NCI-H2227 (cell line): ENCODE measurements around the gene EDIL3.
"Not testable (repeated sequence)": the region's sequence is repeated elsewhere in the genome, so short reads cannot be mapped to it uniquely, and the experiment has no call there.

ENCODE experiments used
- DNase-seq: peaks from one replicate; lab custom pipeline; 2025; ENCODE audit not compliant: unreplicated experiment; lab: John Stamatoyannopoulos, UW

The EDIL3 gene

DNA sequence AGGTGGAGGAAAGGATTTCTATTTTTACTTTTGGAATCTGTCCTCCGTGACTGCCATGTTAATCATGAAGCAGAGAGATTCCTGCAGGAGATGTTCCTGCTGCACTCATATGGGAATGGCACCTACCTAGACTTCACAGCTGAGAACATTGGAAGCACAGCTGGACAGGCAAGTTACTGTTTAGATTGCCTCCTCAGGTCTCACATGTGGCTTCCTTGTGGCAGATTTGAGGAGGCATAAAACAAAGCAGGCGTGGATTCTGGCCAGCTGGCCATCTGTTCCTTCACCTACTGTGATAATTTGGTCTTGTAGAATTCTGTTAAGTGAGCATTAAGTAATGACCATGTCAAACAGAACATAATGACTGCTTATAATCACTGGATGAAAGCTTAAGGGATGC is 193.4 kb downstream of the EDIL3 start:
- DNase-seq: peak; percentile 63

DNA sequence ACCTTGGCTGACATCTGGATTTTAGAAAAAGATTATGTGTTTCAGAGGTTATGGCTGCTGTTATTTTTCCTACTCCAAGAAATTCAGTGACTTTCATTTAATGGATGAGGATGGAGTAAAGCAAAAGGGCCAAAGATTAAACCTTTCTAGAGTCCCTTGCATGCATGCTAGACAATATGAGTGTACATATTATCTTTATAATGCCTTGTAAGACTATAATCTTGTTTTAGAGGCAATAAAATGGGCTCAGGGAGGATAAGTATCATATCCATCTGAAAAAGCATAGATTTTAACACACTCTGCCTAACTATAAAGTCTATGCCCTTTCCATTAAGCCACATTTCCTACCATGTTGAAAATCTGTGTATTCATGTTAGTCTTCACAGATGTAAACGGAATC is 199.8 kb downstream of the EDIL3 start:
- no peak for DNase-seq

DNA sequence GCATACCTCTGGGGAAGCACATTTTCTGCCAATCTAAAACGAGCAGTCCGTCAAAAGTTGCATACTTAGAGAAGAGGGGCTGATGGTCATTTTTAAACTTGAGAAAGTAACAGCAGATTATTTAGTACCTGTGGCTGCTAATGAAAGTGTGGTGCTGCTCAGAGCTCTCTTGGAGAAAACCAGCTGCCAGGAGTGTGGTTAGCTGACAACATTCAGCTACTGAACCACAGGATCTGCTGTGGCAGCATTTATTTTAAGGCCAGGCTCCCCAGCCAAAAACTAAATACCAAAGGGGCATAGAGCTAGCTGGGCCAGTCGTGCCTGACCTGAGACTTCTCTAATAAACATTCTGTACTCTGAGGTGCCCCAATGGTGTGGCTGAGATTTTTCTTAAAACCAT is 203.6 kb downstream of the EDIL3 start:
- no peak for DNase-seq

- no peak for DNase-seq
Observed at GRCh38 chr5:84168841-84169240, 215.8 kb downstream of the EDIL3 start.

DNA sequence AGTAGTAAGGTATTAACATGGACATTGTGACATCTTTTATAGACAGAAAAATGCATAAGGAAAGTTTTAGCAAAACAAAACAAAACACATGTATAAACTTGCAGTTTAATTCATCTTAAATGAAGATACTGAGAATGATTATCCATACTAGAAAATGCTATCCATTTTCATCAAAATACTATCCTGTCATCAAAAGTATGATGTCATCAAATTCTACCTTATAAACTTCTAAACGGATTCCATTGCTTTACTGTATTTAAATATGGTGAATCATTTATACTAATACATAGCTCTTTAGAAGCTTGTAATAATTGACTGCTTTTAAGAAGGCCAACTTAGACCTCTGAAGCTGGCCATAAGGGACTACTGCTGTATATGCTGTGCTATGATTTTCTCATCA is 221.0 kb downstream of the EDIL3 start:
- no peak for DNase-seq

GRCh38 chr5:84162695-84163094 is 222.0 kb downstream of the EDIL3 start:
- no peak for DNase-seq

DNA sequence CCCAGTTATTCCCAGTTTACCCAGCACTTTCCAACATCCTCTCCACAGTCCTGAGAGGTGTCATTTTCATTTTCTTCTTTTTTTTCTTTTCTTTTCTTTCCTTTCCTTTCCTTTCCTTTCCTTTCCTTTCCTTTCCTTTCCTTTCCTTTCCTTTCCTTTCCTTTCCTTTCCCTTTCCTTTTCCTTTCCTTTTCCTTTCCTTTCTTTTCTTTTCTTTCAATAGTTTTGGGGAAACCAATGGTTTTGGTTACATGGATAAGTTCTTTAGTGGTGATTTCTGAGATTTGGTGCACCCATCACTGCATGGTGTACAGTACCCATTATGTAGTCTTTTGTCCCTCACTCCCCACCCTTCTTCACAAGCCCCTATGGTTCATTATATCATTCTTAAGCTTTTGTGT is 224.0 kb downstream of the EDIL3 start:
- DNase-seq: not testable (repeated sequence)

GRCh38 chr5:84149094-84149493 is 235.6 kb downstream of the EDIL3 start:
- DNase-seq: no peak

GRCh38 chr5:84148651-84149050 is 236.0 kb downstream of the EDIL3 start:
- no peak for DNase-seq

DNA sequence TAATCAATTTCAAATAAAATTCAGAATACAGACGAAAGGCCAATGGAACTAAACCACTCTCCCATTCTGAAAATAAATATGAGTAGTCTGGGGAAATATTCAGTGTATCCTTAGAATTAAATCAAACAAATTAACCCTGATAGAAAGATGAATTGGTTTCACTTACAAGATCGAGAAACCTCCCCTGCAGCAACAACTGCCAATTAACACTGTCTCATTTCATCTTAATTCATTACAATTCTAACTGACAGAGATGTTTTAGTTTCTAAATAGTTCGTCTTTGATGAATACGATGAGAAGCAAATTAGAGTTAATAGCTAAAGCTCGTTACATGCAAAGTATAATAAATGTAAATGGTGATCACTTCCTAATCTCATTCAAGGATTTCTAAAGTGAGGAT is 247.1 kb downstream of the EDIL3 start:
- no peak for DNase-seq

DNA sequence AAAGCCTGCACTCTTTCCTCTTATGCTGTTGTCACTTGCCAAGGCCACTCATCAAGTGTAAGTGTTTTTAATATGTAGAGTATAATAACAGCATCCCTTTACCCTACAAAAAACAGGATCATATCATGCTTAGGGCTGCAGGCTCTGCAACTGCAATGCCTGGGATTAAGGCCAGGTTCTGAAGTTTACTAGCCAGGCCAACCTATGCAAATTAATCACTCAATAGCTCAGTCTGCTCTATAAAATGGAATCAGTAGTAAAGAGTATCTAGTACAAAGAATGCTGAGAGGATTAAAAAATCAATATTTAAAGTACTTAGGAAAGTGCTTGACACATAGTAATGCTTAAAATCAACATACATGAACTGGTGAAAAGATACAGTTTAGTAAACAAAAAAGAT is 253.3 kb downstream of the EDIL3 start:
- DNase-seq: no peak

DNA sequence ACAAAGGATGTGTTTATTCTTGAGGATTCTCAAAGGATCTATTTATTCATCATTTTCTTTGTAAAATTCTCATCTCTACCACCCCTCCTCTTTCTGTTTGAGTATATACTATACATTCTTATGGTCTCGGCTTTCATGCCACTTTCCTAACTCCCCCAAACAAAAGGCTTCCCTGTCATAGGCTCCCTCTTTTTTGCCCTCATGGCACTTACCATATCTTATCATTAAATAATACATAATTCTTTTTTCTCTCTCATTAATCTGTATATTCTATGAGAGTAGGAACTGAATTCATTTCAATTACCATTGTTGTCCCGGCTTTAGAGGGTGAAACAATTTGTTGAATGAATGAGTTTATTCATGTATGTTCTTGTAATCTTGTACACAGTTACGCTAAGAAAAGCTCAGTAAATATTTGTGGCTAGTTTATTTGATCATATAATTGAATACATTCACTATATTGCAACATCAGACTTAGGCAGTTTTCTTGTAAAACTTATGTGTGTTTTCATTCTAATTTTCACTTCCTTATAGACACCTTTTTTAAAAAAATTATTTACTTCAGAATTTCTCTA is 254.6 kb downstream of the EDIL3 start:
- no peak for DNase-seq

DNA sequence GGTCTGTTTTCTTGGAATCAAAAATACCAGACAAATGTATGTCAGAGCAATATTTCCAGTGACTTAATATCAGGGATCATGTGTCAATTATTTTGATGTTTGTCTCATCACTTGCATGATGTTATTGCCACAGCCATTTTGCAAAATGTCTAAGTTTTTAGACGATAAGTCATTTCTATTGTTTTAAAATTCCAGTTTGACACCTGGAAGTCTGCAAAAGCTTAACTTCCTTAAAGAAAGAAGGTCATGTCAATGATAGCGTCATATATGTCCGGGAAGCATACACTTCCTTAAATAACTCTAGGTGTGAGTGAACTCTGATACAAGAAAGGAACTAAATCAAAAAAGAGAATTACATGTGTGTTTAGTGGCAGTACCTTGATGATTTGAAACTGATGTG is 259.5 kb downstream of the EDIL3 start:
- no peak for DNase-seq

- DNase-seq: no peak
Observed at GRCh38 chr5:84119252-84119651, 265.4 kb downstream of the EDIL3 start.

DNA sequence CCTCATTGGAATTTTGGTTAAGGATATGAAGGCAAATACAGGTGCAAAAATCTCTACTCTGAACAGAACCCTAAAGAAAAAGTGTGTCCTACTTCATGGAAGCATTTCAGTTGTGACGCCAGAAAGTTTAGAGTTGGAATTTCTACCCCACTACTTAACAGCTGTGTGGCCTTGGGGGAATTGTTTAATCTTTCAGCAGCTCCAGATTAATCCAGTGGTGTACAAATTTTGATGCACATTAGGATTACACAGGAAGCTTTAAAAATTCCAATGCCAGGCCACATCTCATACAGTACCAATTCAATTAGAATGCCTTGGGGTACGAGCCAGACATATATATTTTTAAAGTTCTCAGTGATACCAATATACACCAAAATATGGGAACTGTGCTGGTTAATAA is 266.1 kb downstream of the EDIL3 start:
- no peak for DNase-seq

- DNase-seq: no peak
Observed at GRCh38 chr5:84115727-84116126, 269.0 kb downstream of the EDIL3 start.

GRCh38 chr5:84113246-84114105 is 271.2 kb downstream of the EDIL3 start:
- peak; percentile 81 for DNase-seq

DNA sequence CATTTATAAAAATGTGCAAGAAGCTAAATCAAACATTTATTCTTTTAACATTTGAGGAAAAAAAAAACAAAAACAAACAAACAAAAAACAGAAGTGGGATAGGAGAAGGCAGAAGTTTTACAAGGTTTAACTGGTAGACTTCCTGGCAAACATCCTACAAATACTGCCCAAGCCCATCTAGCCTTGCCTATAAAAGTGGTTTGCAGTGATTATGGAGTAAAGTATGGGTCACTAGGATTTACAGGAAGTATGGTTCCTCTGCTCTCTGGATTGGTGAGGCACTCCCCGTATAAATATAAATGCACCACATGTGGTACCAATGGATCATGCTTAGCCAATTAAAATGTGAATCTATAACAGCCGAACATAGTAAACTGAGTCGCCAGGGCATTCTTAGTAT is 291.9 kb downstream of the EDIL3 start:
- DNase-seq: no peak

DNA sequence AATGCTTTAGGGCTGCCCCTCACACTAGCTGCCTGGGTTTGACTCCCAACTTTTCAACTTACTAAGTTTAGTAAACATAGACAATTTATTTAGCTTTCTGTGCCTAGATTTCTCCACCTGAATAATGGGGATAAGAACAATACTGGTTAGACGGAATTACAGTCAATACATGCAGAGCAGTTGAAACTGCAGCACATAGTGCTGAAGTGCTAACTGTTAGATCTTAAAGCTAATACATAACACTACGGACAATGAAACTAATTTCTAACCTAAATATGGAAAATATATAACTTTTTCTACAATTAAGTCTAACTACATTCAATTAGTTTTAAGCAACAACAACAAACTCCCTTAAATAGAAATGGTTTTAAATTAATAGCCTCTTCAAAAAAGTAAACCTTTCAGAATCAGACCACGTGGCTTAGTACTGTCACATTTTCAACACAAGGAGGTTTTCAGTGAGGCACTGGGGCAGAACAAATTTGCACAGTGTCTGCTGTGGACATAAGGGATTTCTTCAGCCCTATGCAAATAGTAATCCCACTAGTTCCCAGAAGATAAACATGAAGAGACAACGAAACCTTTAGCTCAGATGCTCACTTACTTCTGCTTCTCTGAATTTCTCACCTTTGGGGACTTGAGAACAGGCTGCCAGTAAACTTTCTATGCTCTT is 293.4 kb downstream of the EDIL3 start:
- DNase-seq: no peak

- peak; percentile 1 for DNase-seq
Observed at GRCh38 chr5:84088996-84089395, 295.7 kb downstream of the EDIL3 start.

- DNase-seq: no peak
Observed at GRCh38 chr5:84086511-84086910, 298.2 kb downstream of the EDIL3 start.

GRCh38 chr5:84085387-84086041 is 299.2 kb downstream of the EDIL3 start:
- no peak for DNase-seq
